Hematopoietic multipotent progenitor cell treated with erythropoietin and hydrocortisone succinate and interleukin-3 and kit ligand, for 15 days (in vitro differentiated cells): Measurements from ENCODE around the gene SNAP25.

Experiments
- DNase-seq: peaks from one replicate; pipeline ENCODE4 v3.0.0-alpha.2; 2015; ENCODE audit warnings: low spot score

The SNAP25 gene

GRCh38 chr20:10218536-10219451 is at the start of gene SNAP25:
Gene SNAP25 (plus strand): TSS chr20:10218830. CDS start chr20:10275492, 56,662 bp downstream.
- DNase-seq = peak; percentile 48

GRCh38 chr20:10169752-10170151 is 48.9 kb upstream of the SNAP25 start:
- DNase-seq = no peak

- no peak for DNase-seq
These were observed 48.4 kb upstream of the SNAP25 start for GRCh38 chr20:10170261-10170660.

GRCh38 chr20:10171864-10172751 is 46.5 kb upstream of the SNAP25 start:
- no peak for DNase-seq

DNA sequence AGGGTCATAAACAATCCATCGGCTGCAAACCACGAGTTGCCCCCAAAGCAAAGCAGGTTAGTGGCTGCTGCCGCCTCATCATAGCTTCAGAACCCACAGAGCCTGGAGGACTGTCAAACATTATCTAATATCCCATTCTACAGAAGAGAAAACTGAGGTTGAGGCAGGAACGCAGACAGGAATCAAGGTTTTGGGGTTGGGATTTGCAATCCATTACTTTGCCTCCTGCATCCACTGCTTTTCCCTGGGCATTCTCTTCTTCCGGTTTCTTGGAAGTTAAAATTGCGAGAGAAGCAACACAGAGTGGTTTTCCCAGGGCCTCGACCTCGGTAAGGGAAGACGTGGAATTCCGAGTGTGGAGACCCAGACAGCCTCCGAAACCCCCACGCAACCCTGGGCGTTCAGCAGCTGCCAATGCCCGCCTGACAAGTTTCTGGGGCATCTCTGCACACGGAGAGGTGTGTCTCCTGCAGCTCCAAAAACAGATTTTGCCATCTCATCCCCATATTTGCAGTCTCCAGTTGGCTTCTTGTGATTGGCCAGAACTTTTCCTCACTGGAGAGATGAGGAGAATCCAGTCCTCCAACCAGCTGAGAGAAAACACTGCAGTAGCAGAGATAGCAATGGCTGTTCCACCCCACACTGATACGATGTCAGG is 45.5 kb upstream of the SNAP25 start:
- DNase-seq = no peak

DNA sequence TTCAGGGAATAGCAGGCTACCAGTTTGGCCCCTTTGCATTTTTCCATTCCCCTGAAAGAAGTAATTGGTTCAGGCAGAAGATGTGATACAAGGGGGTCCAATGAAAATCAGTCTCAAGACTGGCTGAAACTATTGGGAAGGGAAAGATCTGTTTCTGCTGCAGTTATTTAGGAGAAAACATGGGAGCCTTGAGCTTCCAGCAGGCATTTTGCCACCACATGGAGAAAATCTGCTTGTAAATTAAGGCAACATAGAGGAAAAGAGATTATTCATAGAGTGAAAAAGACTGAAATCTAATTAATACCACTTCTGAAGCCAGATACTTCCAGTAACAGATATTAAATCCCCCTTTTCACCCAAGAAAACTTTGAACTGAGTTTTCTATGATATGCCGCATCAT is 44.2 kb upstream of the SNAP25 start:
- no peak for DNase-seq

DNA sequence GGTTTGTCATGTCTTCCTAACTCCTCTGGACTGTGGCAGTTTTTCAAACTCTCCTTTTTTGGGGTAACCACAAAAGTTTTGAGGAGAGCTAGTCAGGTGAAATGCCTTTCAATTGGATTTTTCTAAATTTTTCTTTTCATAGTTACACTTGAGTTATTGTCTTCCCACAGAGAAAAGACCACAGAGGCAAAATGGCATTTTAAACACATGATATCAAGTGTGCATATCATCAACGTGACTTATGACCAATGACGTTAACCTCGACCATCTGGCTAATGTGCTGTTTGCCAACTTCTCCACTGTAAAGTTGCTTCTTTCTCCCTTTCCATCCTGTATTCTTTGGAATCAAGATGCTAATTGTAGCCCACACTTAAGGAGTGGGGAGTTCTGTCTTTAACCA is 41.3 kb upstream of the SNAP25 start:
- DNase-seq = no peak

- no peak for DNase-seq
These were observed 40.5 kb upstream of the SNAP25 start for GRCh38 chr20:10178091-10178490.

DNA sequence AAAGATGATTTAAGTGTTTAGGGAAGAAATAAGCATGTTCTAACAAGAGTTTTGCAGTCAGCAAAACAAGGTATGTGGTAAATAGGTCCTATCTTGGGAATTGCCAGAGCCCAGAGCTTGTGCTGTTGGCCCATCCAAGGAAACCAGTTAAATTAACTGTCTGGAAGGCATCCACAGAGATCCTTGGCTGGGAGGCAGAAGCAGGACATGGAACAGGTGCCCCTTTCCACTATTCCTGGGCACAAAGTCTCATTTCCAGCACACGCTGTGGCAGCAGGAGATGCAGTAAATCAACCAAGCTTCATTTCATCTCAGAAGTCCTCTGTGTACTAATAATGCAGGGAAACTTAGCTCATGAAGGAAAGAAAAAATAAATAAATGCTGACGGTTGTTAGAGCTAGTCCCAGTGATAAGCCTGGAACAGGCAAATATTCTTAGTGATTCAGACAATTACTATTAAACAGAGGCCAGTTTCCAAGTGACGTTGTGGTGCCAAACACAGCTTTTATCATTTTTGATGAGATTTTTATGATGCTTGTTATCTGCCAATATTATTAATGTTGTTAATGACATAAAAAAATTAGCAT is 39.8 kb upstream of the SNAP25 start:
- no peak for DNase-seq

DNA sequence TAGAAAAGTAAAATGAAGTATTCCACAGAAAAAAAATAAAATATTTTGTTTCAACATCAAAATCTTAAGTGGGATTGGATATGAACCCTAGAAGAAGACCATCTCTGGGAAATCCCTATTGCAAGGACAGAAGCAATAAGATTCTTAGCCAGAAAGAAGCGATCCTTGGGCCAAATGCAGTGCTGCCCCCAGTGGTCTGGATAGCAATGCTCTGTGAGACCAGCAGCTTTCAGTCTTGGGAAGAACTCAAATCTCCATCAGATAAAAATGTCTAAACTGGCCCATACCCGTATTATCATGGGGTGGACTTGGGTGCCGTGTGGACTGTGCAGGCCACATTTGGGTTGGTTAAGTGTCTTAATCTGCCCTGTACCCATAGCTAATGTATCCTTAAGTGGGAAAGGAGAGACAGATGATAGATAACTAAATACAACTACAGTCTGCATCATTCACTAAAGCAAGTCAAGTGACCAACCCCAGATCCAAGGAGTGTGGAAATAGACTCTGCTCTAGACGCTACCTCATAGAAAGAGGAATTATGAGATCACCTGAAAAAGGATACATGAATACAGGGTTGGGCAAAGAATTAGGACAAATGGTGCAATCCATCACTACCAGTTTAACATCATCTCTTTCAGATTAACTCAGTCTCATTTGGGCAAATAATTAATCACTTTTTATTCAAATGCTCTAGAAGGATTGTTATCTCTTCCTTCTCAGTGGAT is 38.9 kb upstream of the SNAP25 start:
- no peak for DNase-seq

- no peak for DNase-seq
These were observed 37.9 kb upstream of the SNAP25 start for GRCh38 chr20:10180651-10181235.

DNA sequence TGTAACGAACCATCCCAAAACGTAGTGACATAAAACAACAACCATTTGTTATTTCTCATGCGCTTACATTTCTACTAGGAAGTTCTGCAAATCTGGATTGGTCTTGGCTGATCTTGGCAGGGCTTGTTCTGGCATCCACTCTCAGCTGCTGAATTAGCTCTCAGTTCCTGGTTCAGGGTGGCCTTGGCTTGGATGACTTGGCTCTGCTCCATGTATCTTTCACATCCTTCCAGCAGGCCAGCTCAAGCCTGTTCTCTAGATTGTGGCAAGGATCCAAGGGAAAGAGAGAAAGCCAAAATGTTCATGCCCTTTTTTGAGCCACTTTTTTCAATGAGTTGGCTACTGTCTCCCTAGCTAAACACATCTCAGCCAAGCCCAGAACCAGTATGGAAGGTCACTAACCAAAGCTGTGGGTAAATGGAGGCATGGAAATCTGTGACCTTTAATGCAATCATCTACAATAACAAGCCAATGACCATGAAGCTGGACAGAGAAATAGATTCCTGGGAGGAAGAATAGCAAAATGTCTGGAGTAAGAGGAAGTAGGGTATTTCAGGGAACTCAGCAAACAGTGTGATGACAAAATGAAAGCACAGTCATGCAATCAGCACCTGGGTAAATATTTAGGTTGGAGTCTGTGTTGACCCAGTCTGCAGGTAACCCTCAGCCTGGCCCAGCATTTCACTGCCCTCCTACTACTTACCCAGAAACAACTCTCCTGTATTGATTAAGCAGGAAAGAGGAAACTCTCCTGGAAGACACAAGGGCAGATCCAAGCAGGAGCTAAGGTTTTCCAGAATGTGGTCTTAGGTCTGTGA is 32.7 kb upstream of the SNAP25 start:
- DNase-seq = no peak

GRCh38 chr20:10190456-10190855 is 28.2 kb upstream of the SNAP25 start:
- no peak for DNase-seq

DNA sequence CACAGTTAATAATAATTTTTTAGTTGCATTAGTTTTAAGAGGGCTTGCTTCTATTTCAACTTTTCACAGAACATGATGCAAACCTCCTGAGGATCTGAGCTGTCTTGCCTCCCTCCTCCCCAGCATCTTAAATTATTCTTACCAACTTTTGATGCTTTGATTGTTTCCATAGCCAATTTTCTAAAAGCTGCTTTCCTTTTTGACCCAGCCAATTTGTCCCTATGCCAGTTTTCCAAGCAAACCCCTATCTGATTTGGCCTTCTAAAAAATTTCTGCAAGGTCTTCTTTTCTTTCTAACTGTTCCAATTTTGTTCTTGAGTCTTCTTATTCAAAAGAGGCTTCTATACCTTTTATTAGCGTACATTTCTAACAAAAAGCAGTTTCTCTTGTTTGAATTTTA is 26.5 kb upstream of the SNAP25 start:
- no peak for DNase-seq

- DNase-seq = no peak
These were observed 24.5 kb upstream of the SNAP25 start for GRCh38 chr20:10194166-10194565.

DNA sequence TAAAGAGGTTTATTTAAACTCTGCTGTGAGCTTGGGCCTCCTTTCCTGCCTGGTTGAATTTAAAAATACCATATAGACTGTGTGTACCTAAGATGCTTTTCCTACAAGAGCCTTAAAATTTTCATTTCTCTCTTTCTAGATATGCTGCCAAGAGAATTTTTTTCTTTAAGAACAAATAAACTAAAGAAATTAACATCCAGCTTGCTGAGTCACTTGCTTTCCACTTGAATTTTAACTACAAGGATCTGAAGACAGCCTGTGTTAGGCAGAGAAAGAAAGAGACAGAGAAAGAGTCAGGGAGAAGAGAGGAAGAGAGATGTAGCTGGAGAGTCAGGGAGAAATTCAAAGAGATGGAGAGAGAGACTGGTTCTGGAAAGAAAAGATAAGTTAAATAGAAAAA is 18.3 kb upstream of the SNAP25 start:
- DNase-seq = no peak

DNA sequence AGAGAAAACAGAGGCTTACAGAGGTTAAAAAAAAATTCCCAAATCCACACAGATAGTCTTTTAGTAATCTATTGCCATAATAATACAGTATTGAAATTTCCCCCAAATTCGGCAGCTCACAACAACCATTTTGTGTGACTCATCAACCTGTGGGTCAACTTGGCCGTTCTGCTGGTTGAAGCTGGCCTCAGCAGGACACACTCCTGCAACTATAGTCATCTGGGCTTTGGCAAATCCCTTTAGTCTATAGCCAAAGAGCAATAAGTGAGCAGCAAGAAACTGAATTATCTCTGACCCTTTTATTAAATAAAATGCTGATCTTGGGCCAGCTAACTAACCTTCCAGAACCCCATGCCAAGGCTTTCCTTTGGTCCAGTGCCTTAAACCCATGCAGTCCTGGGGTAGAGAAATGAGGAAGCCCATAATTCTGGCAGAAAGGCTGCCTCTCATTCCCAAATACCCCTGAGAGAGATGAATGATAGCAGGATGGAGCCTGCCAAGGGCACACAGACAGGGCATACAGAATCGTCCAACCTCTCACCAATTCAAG is 17.2 kb upstream of the SNAP25 start:
- no peak for DNase-seq

DNA sequence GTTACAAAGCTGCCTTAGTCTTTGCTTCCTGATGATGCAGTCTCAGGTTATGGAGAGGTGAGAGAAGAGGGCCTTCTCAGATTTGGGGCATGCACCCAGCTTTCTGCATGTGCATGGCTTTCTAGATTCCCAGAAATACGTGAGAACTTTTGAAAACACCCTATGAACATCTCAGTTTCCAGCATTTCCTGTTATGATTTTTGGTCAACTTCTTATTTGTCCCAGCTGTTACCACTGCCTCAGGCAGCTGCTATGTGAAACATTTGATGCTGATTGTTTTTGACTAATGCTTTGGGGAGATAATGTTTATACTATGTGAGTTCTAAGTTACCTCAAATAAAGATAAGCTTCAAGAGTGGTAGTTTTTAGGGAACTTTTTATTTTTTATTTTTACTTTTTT is 9.5 kb upstream of the SNAP25 start:
- DNase-seq = no peak

DNA sequence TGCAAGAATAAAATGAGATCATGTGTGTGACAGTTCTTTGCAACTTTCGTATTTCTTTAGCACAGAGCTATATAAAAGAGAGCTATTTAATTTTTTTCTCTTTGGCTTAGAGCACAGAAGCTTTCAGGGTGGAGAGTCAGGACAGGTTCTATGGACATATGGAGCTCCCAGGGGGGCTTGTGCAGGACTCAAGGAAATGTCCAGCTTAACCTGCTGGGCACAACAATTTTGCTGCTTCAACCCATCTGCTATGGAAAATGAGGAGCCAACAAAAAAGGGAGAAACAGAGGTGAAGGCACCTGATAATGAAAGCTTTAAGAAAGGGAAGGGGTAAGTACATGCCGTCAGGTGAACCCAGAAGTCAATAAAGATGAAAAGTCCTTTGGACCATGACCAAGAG is 5.1 kb upstream of the SNAP25 start:
- DNase-seq = no peak
